ENCODE results near the gene KCNIP3. TPM values are rescaled to one million over a fixed set of nuclear protein-coding genes. Genes with fewer than 3 reads are reported as not detected.

KCNIP3 gene
- total and polyA plus RNA-seq, 8 donors: 3.2 to 12.6 (median 7.7) TPM

DNA sequence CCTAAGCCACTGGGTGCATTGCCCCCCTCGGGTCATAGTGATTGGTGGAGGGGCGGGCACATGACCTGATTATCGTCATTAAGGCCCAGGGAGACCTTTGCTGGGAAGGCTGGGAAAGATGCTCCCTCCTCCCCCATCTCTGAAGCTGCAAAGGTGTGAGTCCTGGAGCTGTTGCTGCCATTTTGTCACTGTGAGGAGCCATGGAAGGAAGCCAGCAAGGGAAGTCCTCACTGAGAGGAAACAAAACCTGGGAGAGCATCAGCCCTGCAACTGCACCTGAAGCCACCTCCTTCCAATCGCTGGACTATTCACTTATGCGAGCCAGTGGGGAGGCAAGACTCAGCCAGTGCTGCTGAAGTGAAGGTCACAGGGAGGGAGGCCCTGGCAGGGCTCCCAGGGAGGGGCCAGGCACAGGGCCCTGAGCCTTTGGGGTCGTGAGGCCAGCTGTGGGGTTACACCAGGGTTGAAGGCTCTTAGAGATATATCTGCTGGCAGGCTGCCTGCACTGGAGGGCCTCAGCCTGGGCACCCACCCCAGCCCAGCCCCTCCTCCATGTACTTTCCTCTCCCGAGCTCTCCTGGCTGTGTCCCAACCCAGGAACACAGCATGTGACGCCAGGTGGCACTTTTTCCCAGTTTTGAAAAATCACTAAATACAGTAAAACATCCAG, 94.6 kb downstream of the KCNIP3 start:
- no peak overlapping the region for H3K27ac ChIP-seq
- ATAC-seq (peak; percentile 14), DNase-seq (peak in 2 of 4 donors; percentile 18 to 76)
- no peak overlapping the region for H3K4me3 ChIP-seq
- H3K27me3 ChIP-seq: peaks cover 0 to 19% of the 10 kb centered on the region in 2 donors
- intact Hi-C loops (cut with DNase I): no loop called here
- H3K9me3 ChIP-seq: no peaks in the 10 kb centered on the region
- H3K36me3 ChIP-seq: no peaks in the 10 kb centered on the region
- TF ChIP-seq, protein P1, sequence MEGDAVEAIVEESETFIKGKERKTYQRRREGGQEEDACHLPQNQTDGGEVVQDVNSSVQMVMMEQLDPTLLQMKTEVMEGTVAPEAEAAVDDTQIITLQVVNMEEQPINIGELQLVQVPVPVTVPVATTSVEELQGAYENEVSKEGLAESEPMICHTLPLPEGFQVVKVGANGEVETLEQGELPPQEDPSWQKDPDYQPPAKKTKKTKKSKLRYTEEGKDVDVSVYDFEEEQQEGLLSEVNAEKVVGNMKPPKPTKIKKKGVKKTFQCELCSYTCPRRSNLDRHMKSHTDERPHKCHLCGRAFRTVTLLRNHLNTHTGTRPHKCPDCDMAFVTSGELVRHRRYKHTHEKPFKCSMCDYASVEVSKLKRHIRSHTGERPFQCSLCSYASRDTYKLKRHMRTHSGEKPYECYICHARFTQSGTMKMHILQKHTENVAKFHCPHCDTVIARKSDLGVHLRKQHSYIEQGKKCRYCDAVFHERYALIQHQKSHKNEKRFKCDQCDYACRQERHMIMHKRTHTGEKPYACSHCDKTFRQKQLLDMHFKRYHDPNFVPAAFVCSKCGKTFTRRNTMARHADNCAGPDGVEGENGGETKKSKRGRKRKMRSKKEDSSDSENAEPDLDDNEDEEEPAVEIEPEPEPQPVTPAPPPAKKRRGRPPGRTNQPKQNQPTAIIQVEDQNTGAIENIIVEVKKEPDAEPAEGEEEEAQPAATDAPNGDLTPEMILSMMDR (IDR thresholded peaks at IDR 0.05): no peak
- H3K4me1 ChIP-seq: no peaks in the 10 kb centered on the region

DNA sequence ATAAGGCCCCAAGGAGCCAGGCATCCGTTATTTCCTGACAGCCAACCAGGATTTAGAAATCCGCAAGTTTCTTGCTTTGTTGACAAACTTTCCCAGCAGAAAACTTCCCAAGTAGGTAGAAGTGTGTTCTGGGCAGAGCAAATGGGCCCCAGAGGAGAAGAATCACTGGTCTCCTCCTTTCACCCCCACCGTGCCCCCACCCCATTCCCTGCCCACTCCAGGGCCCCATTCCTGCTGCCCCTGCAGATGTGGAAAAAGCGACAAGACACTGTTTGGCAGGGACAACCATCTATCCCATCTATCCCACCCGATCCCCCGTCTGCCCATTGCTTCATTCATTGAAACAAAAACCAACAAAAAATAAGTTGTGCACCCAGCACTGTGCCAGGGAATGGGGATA, 95.2 kb downstream of the KCNIP3 start:
- intact Hi-C loops (cut with DNase I): no loop called here
- ATAC-seq (no peak), DNase-seq (no peak)
- TF ChIP-seq, protein P1 (IDR thresholded peaks at IDR 0.05): no peak
- Histone ChIP-seq H3K27me3 (peaks cover 0 to 19% of the 10 kb centered on the region in 2 donors), H3K36me3 (no peaks in the 10 kb centered on the region), H3K4me1 (no peaks in the 10 kb centered on the region), H3K27ac (no peak overlapping the region), H3K9me3 (no peaks in the 10 kb centered on the region), H3K4me3 (no peak overlapping the region)

DNA sequence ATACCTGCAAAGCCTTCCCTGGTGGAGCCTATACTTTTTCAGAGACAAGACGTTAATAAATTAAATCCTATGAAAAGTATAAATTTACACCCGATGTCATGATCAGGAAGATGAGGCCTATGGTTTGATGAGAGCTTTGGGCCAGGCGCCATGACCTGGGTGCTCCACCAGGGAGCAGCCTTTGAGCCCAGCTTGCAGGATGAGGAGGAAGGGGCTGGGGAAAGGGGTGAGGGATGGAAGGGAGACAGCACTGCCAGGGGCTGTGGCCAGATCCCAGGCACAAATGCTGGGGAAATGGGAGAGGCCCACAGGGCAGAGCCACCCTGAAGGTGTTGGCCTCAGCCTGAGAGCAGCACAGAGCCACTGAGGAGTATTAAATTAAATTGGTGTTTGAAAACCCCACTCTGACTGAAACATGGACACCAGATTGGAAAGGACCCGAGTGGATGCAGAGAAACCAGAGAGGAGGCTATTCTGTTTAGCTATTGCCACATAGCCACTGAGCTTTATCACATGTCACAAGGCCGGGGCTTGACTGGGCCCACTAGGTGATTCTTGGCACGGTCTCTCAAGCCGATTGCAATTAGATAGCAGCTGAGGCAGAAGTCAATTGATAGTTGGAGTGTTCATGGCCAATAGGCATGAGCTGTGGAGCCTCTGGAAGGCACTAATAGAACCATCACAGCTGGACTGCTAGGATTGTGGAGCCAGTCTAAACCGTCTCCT, 95.7 kb downstream of the KCNIP3 start:
- TF ChIP-seq, protein P1 (IDR thresholded peaks at IDR 0.05): no peak
- Histone ChIP-seq H3K4me1 (no peaks in the 10 kb centered on the region), H3K27ac (no peak overlapping the region), H3K4me3 (no peak overlapping the region), H3K36me3 (no peaks in the 10 kb centered on the region), H3K27me3 (peaks cover 0 to 16% of the 10 kb centered on the region in 2 donors), H3K9me3 (no peaks in the 10 kb centered on the region)
- DNase-seq (no peak), ATAC-seq (no peak)
- intact Hi-C loops (cut with DNase I): no loop called here

DNA sequence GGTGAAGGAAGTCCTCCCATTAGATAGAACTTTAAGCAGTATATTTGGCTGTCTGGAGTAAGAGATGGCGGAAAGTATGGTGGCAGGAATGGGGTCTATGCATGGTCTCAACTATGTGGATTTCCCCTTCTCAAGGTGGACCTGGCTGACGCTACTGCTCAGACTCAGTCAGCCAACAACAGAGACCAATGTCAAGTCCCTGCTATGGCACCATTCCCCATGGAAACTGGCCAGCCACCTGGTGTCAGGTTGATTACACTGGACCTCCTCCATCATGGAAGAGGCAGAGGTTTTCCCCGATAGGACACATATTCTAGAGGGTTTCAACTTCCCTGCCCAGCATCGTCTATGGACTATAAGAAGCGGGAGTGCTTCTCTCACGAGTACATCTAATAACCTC, 96.8 kb downstream of the KCNIP3 start:
- intact Hi-C loops (cut with DNase I): no loop called here
- H3K27ac ChIP-seq: no peak overlapping the region

DNA sequence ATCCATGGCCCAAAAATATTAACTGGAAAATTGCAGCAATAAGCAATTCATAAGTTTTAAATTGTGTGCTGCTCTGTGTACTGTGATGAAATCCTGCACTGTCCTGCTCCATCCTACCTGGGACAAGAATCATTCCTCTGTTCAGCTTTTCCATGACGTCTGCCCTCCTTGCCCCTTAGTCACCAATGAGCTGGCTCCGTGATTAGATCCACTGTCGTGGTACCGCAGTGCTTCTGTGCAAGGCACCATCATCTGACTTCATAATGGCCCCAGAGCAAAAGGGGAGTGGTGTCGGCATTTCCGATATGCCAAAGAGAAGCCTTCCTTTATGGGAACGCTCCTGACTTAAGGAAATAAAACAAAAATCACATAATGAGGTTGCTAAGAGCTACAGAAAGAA, 101.9 kb downstream of the KCNIP3 start:
- TF ChIP-seq, protein P1 (IDR thresholded peaks at IDR 0.05): no peak
- ATAC-seq: no peak
- no peaks in the 10 kb centered on the region for H3K9me3 ChIP-seq
- DNase-seq: no peak
- H3K4me1 ChIP-seq: peaks cover 16 to 19% of the 10 kb centered on the region in 2 donors
- H3K27me3 ChIP-seq: no peaks in the 10 kb centered on the region
- no peak overlapping the region for H3K27ac ChIP-seq
- intact Hi-C loops (cut with DNase I): no loop called here
- H3K4me3 ChIP-seq: no peak overlapping the region
- H3K36me3 ChIP-seq: no peaks in the 10 kb centered on the region

More for the DNA sequence above, 96.8 kb downstream of the KCNIP3 start:
- no peak for ATAC-seq
- H3K9me3 ChIP-seq: no peaks in the 10 kb centered on the region
- no peak overlapping the region for H3K4me3 ChIP-seq
- H3K36me3 ChIP-seq: no peaks in the 10 kb centered on the region
- no peaks in the 10 kb centered on the region for H3K4me1 ChIP-seq
- TF ChIP-seq, protein P1 (IDR thresholded peaks at IDR 0.05): no peak
- no peak for DNase-seq
- H3K27me3 ChIP-seq: peaks cover 0 to 6% of the 10 kb centered on the region in 2 donors

All from left lung (tissue), 10 donors.